Adrenal gland (tissue), 12 donors: ENCODE data around the gene TFCP2L1. TPM values are rescaled to one million over a fixed set of nuclear protein-coding genes. Genes with fewer than 3 reads are reported as not detected.

Experiments used
- DNase-seq, 7 donors: peaks; one replicate each; pipeline ENCODE4 v3.0.0-alpha.2; 2019 to 2020
- H3K27ac ChIP-seq, 5 donors: fragments of 200-600 bp; sonication (generic) in 4 of 5; 1 replicate in 3 of 5; 2 replicates in 2 of 5; pipeline versions ENCODE4 v1.5.1 to v1.8.0; 2016 to 2020; ENCODE audit warnings: mild to moderate bottlenecking in 1 of 5
- H3K27me3 ChIP-seq: fragments of 200-600 bp; 2 replicates; pipeline ENCODE4 v1.8.0; 2021
- H3K36me3 ChIP-seq, 2 donors: fragments of 200-600 bp; replicated peaks in 1 of 2; 1 replicate in 1 of 2; 2 replicates in 1 of 2; pipeline versions ENCODE4 v1.5.1 to v1.8.0; 2018 to 2022
- H3K4me1 ChIP-seq, 2 donors: fragments of 200-600 bp; replicated peaks in 1 of 2; 1 replicate in 1 of 2; 2 replicates in 1 of 2; pipeline versions ENCODE4 v1.5.1 to v1.8.0; 2018 to 2021
- H3K4me3 ChIP-seq, 4 donors: fragments of 200-600 bp; sonication (generic) in 3 of 4; one replicate each; pipeline ENCODE4 v1.5.1; 2016 to 2018
- H3K9me3 ChIP-seq, 3 donors: fragments of 200-600 bp; sonication (generic) in 1 of 3; replicated peaks in 1 of 3; 1 replicate in 2 of 3; 2 replicates in 1 of 3; pipeline versions ENCODE4 v1.5.1 to v1.8.0; 2016 to 2021
- CTCF ChIP-seq, 6 experiments: fragments of 450-650 bp in 4 of 6; fragments of 200-600 bp in 2 of 6; sonication (generic) in 1 of 6; IDR thresholded peaks; 1 replicate in 5 of 6; 2 replicates in 1 of 6; pipeline versions ENCODE4 v1.5.1 to v1.8.0; 2016 to 2021; ENCODE audit warnings: antibody characterized with exemption in 6 of 6, mild to moderate bottlenecking in 2 of 6, moderate library complexity in 1 of 6
- POLR2A ChIP-seq, 2 donors: fragments of 450-650 bp; IDR thresholded peaks; one replicate each; pipeline ENCODE4 v1.6.1; 2017; ENCODE audit warnings: antibody characterized with exemption in 2 of 2, mild to moderate bottlenecking in 2 of 2, moderate library complexity in 1 of 2
- WGBS, 4 donors: extraction: QIAGEN DNeasy Blood & Tissue Kit in 2 of 4; methylation state at CpG; one replicate each; pipeline versions ENCODE4 v1.1.5 to v1.1.7; 2013 to 2017; 5-methylcytosine and 5-hydroxymethylcytosine counted together
- intact Hi-C, 2 donors: fragments of 100-400 bp; cut with DNase I; formaldehyde crosslinking; loops; one replicate each; pipeline versions ENCODE4 v1.14.1 to v1.15.0; 2022 to 2023
- polyA plus RNA-seq, 3 donors: library from polyadenylated mRNA; stranded (reverse); fragments of 200-250 nt in 2 of 3; fragments of 350-450 nt in 1 of 3; fragmentation: Illumina TruSeq in 1 of 3; extraction: RNeasy Lipid Tissue Mini Kit (QIAGEN cat#74804) in 1 of 3; gene quantifications; one replicate each; pipeline ENCODE4 v1.2.3, GENCODE V29; 2013 to 2014
- total RNA-seq, 9 donors: library from RNA; depleted of rRNA in 4 of 9; stranded (reverse); fragments of >200 nt in 4 of 9; fragments of 120-200 nt in 1 of 9; fragmentation: NEBNext Ultra II Directional in 1 of 9; extraction: Animal tissue kit (Norgen Biotek cat#: 25700) in 1 of 9; gene quantifications; one replicate each; pipeline versions ENCODE4 v1.1.0 to v1.2.4, GENCODE V29; 2013 to 2023
- donor health status: healthy with polysubstance abuse.
- donor health status: Bipolar disorder and iron deficiency.
- donor health status: DM: yes; HTN: yes; CAD: no.
- donor health status: DM: no; HTN: no; CAD: no.
- donor health status: DM: no; HTN: no; CAD: no.
- donor health status: DM: yes; HTN: yes; CAD: no.

The TFCP2L1 gene
- total and polyA plus RNA-seq, 12 donors: 0.17 to 2.5 (median 0.87) TPM

GRCh38 chr2:121220995-121221394 is 64.0 kb downstream of the TFCP2L1 start:
- no peaks in the 10 kb centered on the region for H3K9me3 ChIP-seq
- intact Hi-C loops: no loop called here
- H3K27ac ChIP-seq: no peak overlapping the region
- WGBS, 4 donors: 42 to 53% (median 51%) methylated on average over 1 of the region's 1 CpG
- no peaks in the 10 kb centered on the region for H3K4me1 ChIP-seq
- no peak overlapping the region for H3K4me3 ChIP-seq
- no peak for DNase-seq
- H3K27me3 ChIP-seq: no peaks in the 10 kb centered on the region
- TF ChIP-seq POLR2A (IDR thresholded peaks at IDR 0.05): no peak
- no peak for TF ChIP-seq CTCF (IDR thresholded peaks at IDR 0.05)
- no peaks in the 10 kb centered on the region for H3K36me3 ChIP-seq

- no peak overlapping the region for H3K4me3 ChIP-seq
- no peaks in the 10 kb centered on the region for H3K9me3 ChIP-seq
- no peaks in the 10 kb centered on the region for H3K36me3 ChIP-seq
- TF ChIP-seq CTCF (IDR thresholded peaks at IDR 0.05) (no peak), POLR2A (IDR thresholded peaks at IDR 0.05) (no peak)
- no peak overlapping the region for H3K27ac ChIP-seq
- 85 to 91% (median 89%) methylated on average over 5 of the region's 5 CpGs for WGBS, 4 donors
- DNase-seq: no peak
- no peaks in the 10 kb centered on the region for H3K27me3 ChIP-seq
- intact Hi-C loops: no loop called here
- H3K4me1 ChIP-seq: no peaks in the 10 kb centered on the region
These were observed 65.1 kb downstream of the TFCP2L1 start for GRCh38 chr2:121219866-121220265.

GRCh38 chr2:121218386-121218938 is 66.5 kb downstream of the TFCP2L1 start:
- no peaks in the 10 kb centered on the region for H3K27me3 ChIP-seq
- H3K4me3 ChIP-seq: no peak overlapping the region
- no peak overlapping the region for H3K27ac ChIP-seq
- intact Hi-C loops: no loop called here
- TF ChIP-seq CTCF (IDR thresholded peaks at IDR 0.05): no peak
- TF ChIP-seq POLR2A (IDR thresholded peaks at IDR 0.05): no peak
- no peaks in the 10 kb centered on the region for H3K4me1 ChIP-seq
- DNase-seq: no peak
- H3K9me3 ChIP-seq: no peaks in the 10 kb centered on the region
- H3K36me3 ChIP-seq: no peaks in the 10 kb centered on the region
- 88 to 92% (median 91%) methylated on average over 4 to 8 of the region's 8 CpGs for WGBS, 4 donors

GRCh38 chr2:121217627-121218026 is 67.4 kb downstream of the TFCP2L1 start:
- no peaks in the 10 kb centered on the region for H3K4me1 ChIP-seq
- WGBS, 4 donors: 81 to 95% (median 84%) methylated on average over 4 to 10 of the region's 10 CpGs
- H3K36me3 ChIP-seq: no peaks in the 10 kb centered on the region
- H3K27ac ChIP-seq: no peak overlapping the region
- no peak for DNase-seq
- H3K27me3 ChIP-seq: no peaks in the 10 kb centered on the region
- no peak overlapping the region for H3K4me3 ChIP-seq
- H3K9me3 ChIP-seq: no peaks in the 10 kb centered on the region
- intact Hi-C loops: no loop called here
- TF ChIP-seq POLR2A (IDR thresholded peaks at IDR 0.05) (no peak), CTCF (IDR thresholded peaks at IDR 0.05) (no peak)
